K562 (cell line): Measurements from ENCODE around the gene HOXB7. TPM values are rescaled to one million over a fixed set of nuclear protein-coding genes. Genes with fewer than 3 reads are reported as not detected.

Experiments
- ATF7 ChIP-seq: fragments of 450-650 bp; IDR thresholded peaks from 2 replicates; pipeline ENCODE4 v1.7.1; 2014; ENCODE audit warnings: mild to moderate bottlenecking, moderate library complexity
- CBX1 ChIP-seq: sonication (generic); IDR thresholded peaks from 2 replicates; pipeline ENCODE4 v1.6.1; 2016; ENCODE audit warnings: antibody characterized with exemption, low read depth, mild to moderate bottlenecking
- EGR1 ChIP-seq: fragments of 450-650 bp; conservative IDR thresholded peaks from 2 replicates; pipeline ENCODE4 v1.6.1; 2017; ENCODE audit warnings: mild to moderate bottlenecking
- ESRRA ChIP-seq: fragments of 450-650 bp; IDR thresholded peaks from 2 replicates; pipeline ENCODE4 v1.6.1; 2014; ENCODE audit warnings: low read depth, mild to moderate bottlenecking, moderate library complexity, borderline replicate concordance
- GATAD2A ChIP-seq: fragments of 450-650 bp; IDR thresholded peaks from 2 replicates; pipeline ENCODE4 v1.6.1; 2017
- HMGXB4 ChIP-seq: sonication (generic); formaldehyde crosslinking; IDR thresholded peaks from 2 replicates; pipeline ENCODE4 v1.8.1; 2023; ENCODE audit warnings: mild to moderate bottlenecking, missing genetic modification reagents
- PHB2 ChIP-seq: fragments of 450-650 bp; IDR thresholded peaks from 2 replicates; pipeline ENCODE4 v1.6.1; 2017; ENCODE audit warnings: low read depth
- POLR2H ChIP-seq: IDR thresholded peaks from 2 replicates; pipeline ENCODE4 v1.6.1; 2016; ENCODE audit warnings: missing genetic modification characterization, low read depth, mild to moderate bottlenecking, control low read depth, missing compliant biosample characterization, moderate library complexity
- SRF ChIP-seq, 2 experiments: fragments of 250-450, 450-650 bp in 1 of 2; sonication (Bioruptor Pico) in 1 of 2; sonication (generic) in 1 of 2; formaldehyde crosslinking; IDR thresholded peaks; 2 replicates each; pipeline versions ENCODE4 v1.5.0 to v1.5.1; 2020 to 2022; ENCODE audit warnings: mild to moderate bottlenecking in 1 of 2, missing genetic modification reagents in 1 of 2
- THRAP3 ChIP-seq: fragments of 450-650 bp; IDR thresholded peaks from 2 replicates; pipeline ENCODE4 v1.6.1; 2016; ENCODE audit warnings: mild to moderate bottlenecking, inconsistent platforms, borderline replicate concordance
- USF1 ChIP-seq: sonication (generic); formaldehyde crosslinking; IDR thresholded peaks from 2 replicates; pipeline ENCODE4 v1.9.0; 2022; ENCODE audit warnings: mild to moderate bottlenecking, missing genetic modification reagents
- XRCC5 ChIP-seq: fragments of 200-400 bp; formaldehyde crosslinking; IDR thresholded peaks from 2 replicates; pipeline ENCODE4 v1.6.1; 2017; ENCODE audit warnings: low read depth, mild to moderate bottlenecking, low read length
- ZC3H8 ChIP-seq: fragments of 450-650 bp; IDR thresholded peaks from 2 replicates; pipeline ENCODE4 v1.6.1; 2017
- ZNF165 ChIP-seq: fragments of 250-450 bp; sonication (Bioruptor Pico); IDR thresholded peaks from 2 replicates; pipeline ENCODE4 v1.4.0; 2020; ENCODE audit warnings: borderline replicate concordance
- ZNF785 ChIP-seq: fragments of 250-450 bp; sonication (Bioruptor Pico); IDR thresholded peaks from 2 replicates; pipeline ENCODE4 v1.4.0; 2020; ENCODE audit warnings: mild to moderate bottlenecking
- polyA plus RNA-seq, 8 experiments: library from polyadenylated mRNA; depleted of rRNA in 4 of 8; stranded (reverse) in 5 of 8; unstranded in 3 of 8; fragments of >200 nt; fragmentation: Nextera tagmentation in 2 of 8; fragmentation: Illumina TruSeq in 1 of 8; extraction: Ambion mirVana in 2 of 8; extraction: Trizol in 1 of 8; gene quantifications; 2 replicates each; pipeline versions ENCODE4 v1.2.1 to v1.2.3, GENCODE V29; 2011 to 2014; ENCODE audit warnings: inconsistent platforms in 1 of 8, missing spikeins in 1 of 8
- total RNA-seq, 7 experiments: library from RNA; depleted of rRNA in 6 of 7; stranded (reverse); fragments of >200 nt in 6 of 7; fragmentation: Illumina TruSeq in 2 of 7; extraction: Trizol in 2 of 7; gene quantifications; 2 replicates each; pipeline versions ENCODE4 v1.2.1 to v1.2.3, GENCODE V29; 2011 to 2021; ENCODE audit warnings: low replicate concordance in 1 of 7
- TF ChIP-seq, protein P1 (sequence below): fragments of 450-650 bp; IDR thresholded peaks from 2 replicates; pipeline ENCODE4 v1.6.1; 2017; ENCODE audit warnings: antibody characterized with exemption, mild to moderate bottlenecking
- TF ChIP-seq, protein P2 (sequence below), 2 experiments: fragments of 450-650 bp; IDR thresholded peaks; 2 replicates each; pipeline ENCODE4 v1.6.1; 2016
- TF ChIP-seq, protein P3 (sequence below): fragments of 250-450 bp; sonication (Bioruptor Pico); IDR thresholded peaks from 2 replicates; pipeline ENCODE4 v1.5.1; 2021; ENCODE audit warnings: mild to moderate bottlenecking

HOXB7 gene
- total and polyA plus RNA-seq, 9 of the 15 experiments (the other 6 are each of a cell fraction or from before 2014, with no cell fraction given): 5.5 to 16.7 (median 8.3) TPM

DNA sequence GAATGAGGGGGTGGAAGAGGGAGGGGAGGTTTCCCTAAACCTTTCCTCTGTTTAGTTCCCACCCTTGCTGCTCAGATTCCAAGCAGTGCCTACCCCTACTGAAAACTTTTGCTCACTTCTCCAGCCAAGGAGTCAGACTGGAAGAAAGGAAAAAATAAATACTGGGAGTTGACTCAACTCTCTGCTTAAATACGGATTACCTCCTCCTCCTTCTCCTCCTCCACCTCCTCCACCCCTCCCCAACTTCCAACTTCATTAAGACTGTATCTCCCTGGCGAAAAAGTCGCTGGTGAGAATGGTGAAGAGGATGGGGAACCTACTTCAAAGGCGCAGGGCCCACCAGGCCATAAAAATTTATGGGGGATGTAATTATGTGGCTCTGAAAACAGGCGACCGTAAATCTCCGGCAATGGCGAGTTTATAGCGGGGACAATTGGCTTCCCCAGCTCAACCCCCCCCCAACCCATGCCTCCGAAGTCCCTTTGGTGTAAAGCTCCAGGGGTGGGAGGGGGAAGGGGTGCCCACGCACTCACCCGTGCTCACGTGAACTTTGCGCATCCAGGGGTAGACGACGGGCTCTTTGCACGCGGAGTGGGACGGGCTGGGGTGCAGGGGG lies 33.4 kb downstream of the HOXB7 start (continued):
- TF ChIP-seq, protein P1, sequence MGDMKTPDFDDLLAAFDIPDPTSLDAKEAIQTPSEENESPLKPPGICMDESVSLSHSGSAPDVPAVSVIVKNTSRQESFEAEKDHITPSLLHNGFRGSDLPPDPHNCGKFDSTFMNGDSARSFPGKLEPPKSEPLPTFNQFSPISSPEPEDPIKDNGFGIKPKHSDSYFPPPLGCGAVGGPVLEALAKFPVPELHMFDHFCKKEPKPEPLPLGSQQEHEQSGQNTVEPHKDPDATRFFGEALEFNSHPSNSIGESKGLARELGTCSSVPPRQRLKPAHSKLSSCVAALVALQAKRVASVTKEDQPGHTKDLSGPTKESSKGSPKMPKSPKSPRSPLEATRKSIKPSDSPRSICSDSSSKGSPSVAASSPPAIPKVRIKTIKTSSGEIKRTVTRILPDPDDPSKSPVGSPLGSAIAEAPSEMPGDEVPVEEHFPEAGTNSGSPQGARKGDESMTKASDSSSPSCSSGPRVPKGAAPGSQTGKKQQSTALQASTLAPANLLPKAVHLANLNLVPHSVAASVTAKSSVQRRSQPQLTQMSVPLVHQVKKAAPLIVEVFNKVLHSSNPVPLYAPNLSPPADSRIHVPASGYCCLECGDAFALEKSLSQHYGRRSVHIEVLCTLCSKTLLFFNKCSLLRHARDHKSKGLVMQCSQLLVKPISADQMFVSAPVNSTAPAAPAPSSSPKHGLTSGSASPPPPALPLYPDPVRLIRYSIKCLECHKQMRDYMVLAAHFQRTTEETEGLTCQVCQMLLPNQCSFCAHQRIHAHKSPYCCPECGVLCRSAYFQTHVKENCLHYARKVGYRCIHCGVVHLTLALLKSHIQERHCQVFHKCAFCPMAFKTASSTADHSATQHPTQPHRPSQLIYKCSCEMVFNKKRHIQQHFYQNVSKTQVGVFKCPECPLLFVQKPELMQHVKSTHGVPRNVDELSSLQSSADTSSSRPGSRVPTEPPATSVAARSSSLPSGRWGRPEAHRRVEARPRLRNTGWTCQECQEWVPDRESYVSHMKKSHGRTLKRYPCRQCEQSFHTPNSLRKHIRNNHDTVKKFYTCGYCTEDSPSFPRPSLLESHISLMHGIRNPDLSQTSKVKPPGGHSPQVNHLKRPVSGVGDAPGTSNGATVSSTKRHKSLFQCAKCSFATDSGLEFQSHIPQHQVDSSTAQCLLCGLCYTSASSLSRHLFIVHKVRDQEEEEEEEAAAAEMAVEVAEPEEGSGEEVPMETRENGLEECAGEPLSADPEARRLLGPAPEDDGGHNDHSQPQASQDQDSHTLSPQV: no peak
- no peak for TF ChIP-seq POLR2H (tag)
- no peak for TF ChIP-seq GATAD2A
- no peak for TF ChIP-seq HMGXB4 (CRISPR knock-in tag)
- TF ChIP-seq XRCC5: no peak
- peak; percentile 62 for TF ChIP-seq EGR1
- TF ChIP-seq ESRRA: no peak
- TF ChIP-seq, protein P2, sequence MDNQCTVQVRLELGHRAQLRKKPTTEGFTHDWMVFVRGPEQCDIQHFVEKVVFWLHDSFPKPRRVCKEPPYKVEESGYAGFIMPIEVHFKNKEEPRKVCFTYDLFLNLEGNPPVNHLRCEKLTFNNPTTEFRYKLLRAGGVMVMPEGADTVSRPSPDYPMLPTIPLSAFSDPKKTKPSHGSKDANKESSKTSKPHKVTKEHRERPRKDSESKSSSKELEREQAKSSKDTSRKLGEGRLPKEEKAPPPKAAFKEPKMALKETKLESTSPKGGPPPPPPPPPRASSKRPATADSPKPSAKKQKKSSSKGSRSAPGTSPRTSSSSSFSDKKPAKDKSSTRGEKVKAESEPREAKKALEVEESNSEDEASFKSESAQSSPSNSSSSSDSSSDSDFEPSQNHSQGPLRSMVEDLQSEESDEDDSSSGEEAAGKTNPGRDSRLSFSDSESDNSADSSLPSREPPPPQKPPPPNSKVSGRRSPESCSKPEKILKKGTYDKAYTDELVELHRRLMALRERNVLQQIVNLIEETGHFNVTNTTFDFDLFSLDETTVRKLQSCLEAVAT (IDR thresholded peaks at IDR 0.05): peak in 1 of 2 experiments; percentile 46; a peak in 1 of 4 replicates
- no peak for TF ChIP-seq PHB2
- no peak for TF ChIP-seq SRF (CRISPR knock-in tag; IDR thresholded peaks at IDR 0.05)
- TF ChIP-seq CBX1: no peak
- TF ChIP-seq, protein P3, sequence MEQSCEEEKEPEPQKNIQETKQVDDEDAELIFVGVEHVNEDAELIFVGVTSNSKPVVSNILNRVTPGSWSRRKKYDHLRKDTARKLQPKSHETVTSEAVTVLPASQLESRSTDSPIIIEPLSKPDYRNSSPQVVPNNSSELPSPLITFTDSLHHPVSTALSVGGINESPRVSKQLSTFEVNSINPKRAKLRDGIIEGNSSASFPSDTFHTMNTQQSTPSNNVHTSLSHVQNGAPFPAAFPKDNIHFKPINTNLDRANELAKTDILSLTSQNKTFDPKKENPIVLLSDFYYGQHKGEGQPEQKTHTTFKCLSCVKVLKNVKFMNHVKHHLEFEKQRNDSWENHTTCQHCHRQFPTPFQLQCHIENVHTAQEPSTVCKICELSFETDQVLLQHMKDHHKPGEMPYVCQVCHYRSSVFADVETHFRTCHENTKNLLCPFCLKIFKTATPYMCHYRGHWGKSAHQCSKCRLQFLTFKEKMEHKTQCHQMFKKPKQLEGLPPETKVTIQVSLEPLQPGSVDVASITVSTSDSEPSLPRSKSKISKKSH (CRISPR knock-in tag): no peak
- TF ChIP-seq THRAP3: no peak
- no peak for TF ChIP-seq ZNF165 (CRISPR knock-in tag)
- no peak for TF ChIP-seq ZNF785 (CRISPR knock-in tag)
- no peak for TF ChIP-seq ZC3H8
- TF ChIP-seq USF1 (CRISPR knock-in tag): no peak
- no peak for TF ChIP-seq ATF7
